ENCODE measurements around the gene TCF7L2.

DNA sequence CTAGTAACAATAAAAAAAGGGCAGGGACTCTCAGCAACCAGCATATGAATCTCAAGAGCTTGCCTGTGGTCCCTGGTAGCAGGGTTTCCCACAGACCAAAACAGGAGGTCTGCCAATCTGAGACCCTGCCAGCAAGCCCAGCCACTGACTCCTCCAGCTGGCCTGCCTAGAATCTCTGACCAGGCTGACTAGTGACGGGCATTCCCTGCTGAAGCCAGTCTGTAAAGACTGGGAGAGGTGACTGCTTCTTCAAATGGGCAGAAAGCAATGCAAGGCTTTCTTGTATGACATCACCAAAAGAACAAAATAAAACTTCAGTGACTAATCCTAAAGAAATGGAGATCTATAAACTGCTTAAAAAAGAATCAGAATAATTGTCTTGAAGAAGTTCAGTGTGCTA is 249.4 kb downstream of the TCF7L2 start:
- TF ChIP-seq, protein P1, sequence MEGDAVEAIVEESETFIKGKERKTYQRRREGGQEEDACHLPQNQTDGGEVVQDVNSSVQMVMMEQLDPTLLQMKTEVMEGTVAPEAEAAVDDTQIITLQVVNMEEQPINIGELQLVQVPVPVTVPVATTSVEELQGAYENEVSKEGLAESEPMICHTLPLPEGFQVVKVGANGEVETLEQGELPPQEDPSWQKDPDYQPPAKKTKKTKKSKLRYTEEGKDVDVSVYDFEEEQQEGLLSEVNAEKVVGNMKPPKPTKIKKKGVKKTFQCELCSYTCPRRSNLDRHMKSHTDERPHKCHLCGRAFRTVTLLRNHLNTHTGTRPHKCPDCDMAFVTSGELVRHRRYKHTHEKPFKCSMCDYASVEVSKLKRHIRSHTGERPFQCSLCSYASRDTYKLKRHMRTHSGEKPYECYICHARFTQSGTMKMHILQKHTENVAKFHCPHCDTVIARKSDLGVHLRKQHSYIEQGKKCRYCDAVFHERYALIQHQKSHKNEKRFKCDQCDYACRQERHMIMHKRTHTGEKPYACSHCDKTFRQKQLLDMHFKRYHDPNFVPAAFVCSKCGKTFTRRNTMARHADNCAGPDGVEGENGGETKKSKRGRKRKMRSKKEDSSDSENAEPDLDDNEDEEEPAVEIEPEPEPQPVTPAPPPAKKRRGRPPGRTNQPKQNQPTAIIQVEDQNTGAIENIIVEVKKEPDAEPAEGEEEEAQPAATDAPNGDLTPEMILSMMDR (IDR thresholded peaks at IDR 0.05; ENCODE audit: low read length), result no peak
- no peak for TF ChIP-seq EZH2 (IDR thresholded peaks at IDR 0.05; ENCODE audit: borderline replicate concordance, low read length)
